GM12878 (cell line): ENCODE measurements around the gene TPSB2. TPM values are rescaled to one million over a fixed set of nuclear protein-coding genes. Genes with fewer than 3 reads are reported as not detected.
A peak's percentile ranks its signal among the peaks of the same experiment; 100 is the strongest.

Experiments
- ATAC-seq: fragments of 200-7000 bp; cut with Tn5 transposase; 3 replicates; pipeline ENCODE4 v1.9.1; 2020; ENCODE audit warnings: mild to moderate bottlenecking, moderate library complexity
- BruUV-seq: library from RNA; stranded (reverse); fragments of 400-500 nt; replicated peaks from 2 replicates; lab custom pipeline; 2021; lab: Mats Ljungman, UMichigan
- CTCF ChIA-PET: fragments of 300-600 bp; sonication (Branson Sonifier 250); formaldehyde crosslinking; extraction: SDS; loops from one replicate; lab custom pipeline; 2021; ENCODE audit warnings: inconsistent platforms; lab: Yijun Ruan, JAX
- POLR2A ChIA-PET: fragments of 350-600 bp; formaldehyde crosslinking; extraction: SDS; loops from one replicate; lab custom pipeline; 2021; ENCODE audit warnings: inconsistent platforms; lab: Charles Lee
- RAD21 ChIA-PET: fragments of 300-600 bp; sonication (Branson Sonifier 250); formaldehyde crosslinking; loops from one replicate; lab custom pipeline; 2023; ENCODE audit warnings: antibody characterized with exemption; ENCODE audit not compliant: unreplicated experiment; lab: Charles Lee
- SMC1A ChIA-PET: fragments of 300-600 bp; sonication (Branson Sonifier 250); formaldehyde crosslinking; loops from one replicate; lab custom pipeline; 2023; ENCODE audit not compliant: unreplicated experiment, uncharacterized antibody; lab: Charles Lee
- DNase-seq: peaks from one replicate; pipeline ENCODE4 v3.0.0-alpha.2; 2011; ENCODE audit warnings: low read depth, low spot score
- FAIRE-seq: peaks from 3 replicates; lab custom pipeline; 2011; peaks lifted over from hg19 to GRCh38; lab: Jason Lieb, UNC
- H2AFZ ChIP-seq: 2 replicates; pipeline ENCODE4 v1.6.0; 2011; ENCODE audit warnings: low read depth, low read length, control low read depth; ENCODE audit not compliant: control insufficient read depth
- H3K27ac ChIP-seq: 2 replicates; pipeline ENCODE4 v1.5.1; 2011; ENCODE audit warnings: control low read depth; ENCODE audit not compliant: control insufficient read depth, insufficient read depth
- H3K27me3 ChIP-seq, 2 experiments: replicated peaks in 1 of 2; 2 replicates each; pipeline versions ENCODE4 v1.6.0 to v1.6.1; 2011; ENCODE audit warnings: low read length in 1 of 2; ENCODE audit not compliant: control insufficient read depth in 2 of 2, insufficient read depth in 2 of 2
- H3K36me3 ChIP-seq, 2 experiments: 2 replicates each; pipeline ENCODE4 v1.5.1; 2011; ENCODE audit warnings: low read length in 1 of 2; ENCODE audit not compliant: control insufficient read depth in 2 of 2, insufficient read depth in 2 of 2
- H3K4me1 ChIP-seq: 2 replicates; pipeline ENCODE4 v1.6.1; 2011; ENCODE audit warnings: mild to moderate bottlenecking, low read length, moderate library complexity, mixed read lengths; ENCODE audit not compliant: control insufficient read depth, insufficient read depth
- H3K4me2 ChIP-seq: 2 replicates; pipeline ENCODE4 v1.6.0; 2011; ENCODE audit warnings: control low read depth; ENCODE audit not compliant: control insufficient read depth, insufficient read depth
- H3K4me3 ChIP-seq: fragments of 200-600 bp; sonication (generic); 2 replicates; pipeline ENCODE4 v1.5.1; 2016
- H3K79me2 ChIP-seq: 2 replicates; pipeline ENCODE4 v1.6.0; 2011; ENCODE audit warnings: low read length; ENCODE audit not compliant: control insufficient read depth, insufficient read depth
- H3K9ac ChIP-seq: 2 replicates; pipeline ENCODE4 v1.8.0; 2011; ENCODE audit warnings: low read length, control low read depth, mixed read lengths; ENCODE audit not compliant: control insufficient read depth, insufficient read depth
- H3K9me3 ChIP-seq: replicated peaks from 3 replicates; pipeline ENCODE4 v1.5.1; 2011; ENCODE audit warnings: mild to moderate bottlenecking, low read length; ENCODE audit not compliant: control insufficient read depth, insufficient read depth
- H4K20me1 ChIP-seq: 2 replicates; pipeline ENCODE4 v1.6.0; 2011; ENCODE audit not compliant: control insufficient read depth, insufficient read depth
- BCL3 ChIP-seq: IDR thresholded peaks from 2 replicates; pipeline ENCODE4 v1.6.1; 2011; ENCODE audit warnings: borderline replicate concordance, low read depth, mild to moderate bottlenecking, moderate library complexity, low read length; ENCODE audit not compliant: insufficient read depth, poor library complexity, severe bottlenecking
- IRF3 ChIP-seq: fragments of 450-650 bp; IDR thresholded peaks from 2 replicates; pipeline ENCODE4 v1.6.1; 2014; ENCODE audit warnings: mild to moderate bottlenecking
- PBX3 ChIP-seq: IDR thresholded peaks from 2 replicates; pipeline ENCODE4 v1.6.1; 2011; ENCODE audit warnings: mild to moderate bottlenecking, low read depth, low read length, moderate library complexity; ENCODE audit not compliant: insufficient replicate concordance
- RELA ChIP-seq: fragments of 450-650 bp; IDR thresholded peaks from 2 replicates; pipeline ENCODE4 v1.8.0; 2014; ENCODE audit warnings: borderline replicate concordance; ENCODE audit not compliant: partially characterized antibody
- RUNX3 ChIP-seq: IDR thresholded peaks from 2 replicates; pipeline ENCODE4 v1.6.1; 2012; ENCODE audit warnings: low read length, inconsistent platforms
- TCF3 ChIP-seq: IDR thresholded peaks from 2 replicates; pipeline ENCODE4 v1.6.1; 2012; ENCODE audit warnings: low read depth, mild to moderate bottlenecking, low read length, borderline replicate concordance; ENCODE audit not compliant: insufficient read depth
- ZSCAN29 ChIP-seq: fragments of 450-650 bp; IDR thresholded peaks from 2 replicates; pipeline ENCODE4 v1.6.1; 2017; ENCODE audit warnings: mild to moderate bottlenecking, moderate library complexity
- WGBS: methylation state at CpG from one replicate; pipeline ENCODE4 v1.1.6; 2016; ENCODE audit warnings: low lambda C conversion rate; ENCODE audit not compliant: insufficient replicate concordance, insufficient coverage; ENCODE audit errors: missing lambda C conversion rate; 5-methylcytosine and 5-hydroxymethylcytosine counted together
- in situ Hi-C: fragments of 300-500 bp; cut with MboI; formaldehyde crosslinking; loops from 9 replicates; pipeline ENCODE4 v1.14.3; 2018; ENCODE audit warnings: mixed read lengths
- intact Hi-C: fragments of 100-400 bp; cut with micrococcal nuclease; formaldehyde crosslinking; loops from one replicate; pipeline ENCODE4 v1.14.2; 2022; ENCODE audit not compliant: unreplicated experiment
- polyA plus RNA-seq, 11 experiments: library from polyadenylated mRNA; depleted of rRNA in 4 of 11; unstranded in 6 of 11; stranded (reverse) in 5 of 11; fragments of >200 nt; fragmentation: Nextera tagmentation in 4 of 11; fragmentation: Illumina TruSeq in 1 of 11; extraction: Ambion mirVana in 4 of 11; extraction: Trizol in 1 of 11; gene quantifications; 1 replicate in 1 of 11; 2 replicates in 10 of 11; pipeline versions ENCODE4 v1.2.1 to v1.2.3, GENCODE V29; 2011 to 2016; ENCODE audit warnings: inconsistent platforms in 2 of 11, missing spikeins in 2 of 11, low read depth in 1 of 11
- total RNA-seq, 4 experiments: library from RNA; depleted of rRNA in 3 of 4; stranded (reverse); fragments of >200 nt in 3 of 4; fragmentation: Illumina TruSeq in 1 of 4; extraction: Trizol in 1 of 4; gene quantifications; 2 replicates each; pipeline versions ENCODE4 v1.2.1 to v1.2.3, GENCODE V29; 2013 to 2021

The TPSB2 gene
- total and polyA plus RNA-seq, 10 of the 15 experiments (the other 5 are each of a cell fraction or from before 2014, with no cell fraction given), result not detected

GRCh38 chr16:1182316-1182671 lies 47.7 kb downstream of the TPSB2 start (continued):
- no peak for TF ChIP-seq ZSCAN29
- TF ChIP-seq RUNX3, result no peak
- TF ChIP-seq PBX3, result no peak

GRCh38 chr16:1181404-1182315 lies 48.3 kb downstream of the TPSB2 start:
- FAIRE-seq (no peak), DNase-seq (no peak), ATAC-seq (no peak)
- Histone ChIP-seq H3K27me3 (no peaks in the 10 kb centered on the region), H3K9me3 (no peaks in the 10 kb centered on the region; the same call in 2 of the 3 replicates), H3K4me3 (no peak overlapping the region), H3K36me3 (no peaks in the 10 kb centered on the region), H3K79me2 (no peaks in the 10 kb centered on the region), H3K4me1 (no peaks in the 10 kb centered on the region), H3K4me2 (no peak overlapping the region), H3K9ac (no peak overlapping the region), H4K20me1 (no peaks in the 10 kb centered on the region), H3K27ac (no peak overlapping the region), H2AFZ (no peak overlapping the region)
- ChIA-PET RAD21 (no interaction called here), POLR2A (no interaction called here), CTCF (no interaction called here), SMC1A (no interaction called here)
- in situ Hi-C loops (no loop called here), intact Hi-C loops (no loop called here)
- WGBS, result 59% methylated on average over 37 of the region's 39 CpGs
- no TSS peak for BruUV-seq
- no peak for TF ChIP-seq RELA
- TF ChIP-seq TCF3, result 0 out of 2 replicates have a peak, but pooled peaks have one; percentile 56
- TF ChIP-seq IRF3, result no peak
- TF ChIP-seq BCL3, result peak; percentile 94
